Measurements from ENCODE around the gene TMEM253.

The TMEM253 gene

GRCh38 chr14:21106498-21107282, 5.8 kb downstream of the TMEM253 start:
- in situ Hi-C loops (cut with HindIII; ENCODE audit: low pct_ligation_motif_present, low sequenced_read_pairs) = no loop called here
- no peaks in the 10 kb centered on the region for H3K27me3 ChIP-seq (replicated peaks)
- peak; percentile 74 for DNase-seq
- no peak overlapping the region for H3K4me3 ChIP-seq (ENCODE audit: low read depth, low read length)
- no peaks in the 10 kb centered on the region for H3K36me3 ChIP-seq (replicated peaks)
- peak; percentile 95 for TF ChIP-seq CTCF (IDR thresholded peaks at IDR 0.05; ENCODE audit: low read depth, low read length, missing control alignments)
- H3K27ac ChIP-seq = peak overlapping the region; percentile 8

- Histone ChIP-seq H3K36me3 (replicated peaks) (no peaks in the 10 kb centered on the region), H3K4me3 (ENCODE audit: low read depth, low read length) (no peak overlapping the region), H3K27ac (peak overlapping the region; percentile 3), H3K27me3 (replicated peaks) (no peaks in the 10 kb centered on the region)
- in situ Hi-C loops (cut with HindIII; ENCODE audit: low pct_ligation_motif_present, low sequenced_read_pairs) = no loop called here
- TF ChIP-seq CTCF (IDR thresholded peaks at IDR 0.05; ENCODE audit: low read depth, low read length, missing control alignments) = no peak
- peak; percentile 38 for DNase-seq
Measured at GRCh38 chr14:21107283-21107800, 6.5 kb downstream of the TMEM253 start.

GRCh38 chr14:21108791-21109190, 7.9 kb downstream of the TMEM253 start:
- Histone ChIP-seq H3K4me3 (ENCODE audit: low read depth, low read length) (no peak overlapping the region), H3K36me3 (replicated peaks) (no peaks in the 10 kb centered on the region), H3K27me3 (replicated peaks) (no peaks in the 10 kb centered on the region), H3K27ac (no peak overlapping the region)
- DNase-seq = no peak
- TF ChIP-seq CTCF (IDR thresholded peaks at IDR 0.05; ENCODE audit: low read depth, low read length, missing control alignments) = no peak
- in situ Hi-C loops (cut with HindIII; ENCODE audit: low pct_ligation_motif_present, low sequenced_read_pairs) = no loop called here

- no peak for DNase-seq
- H3K27me3 ChIP-seq (replicated peaks) = no peaks in the 10 kb centered on the region
- H3K27ac ChIP-seq = no peak overlapping the region
- H3K36me3 ChIP-seq (replicated peaks) = no peaks in the 10 kb centered on the region
- TF ChIP-seq CTCF (IDR thresholded peaks at IDR 0.05; ENCODE audit: low read depth, low read length, missing control alignments) = no peak
- in situ Hi-C loops (cut with HindIII; ENCODE audit: low pct_ligation_motif_present, low sequenced_read_pairs) = no loop called here
- no peak overlapping the region for H3K4me3 ChIP-seq (ENCODE audit: low read depth, low read length)
Measured at GRCh38 chr14:21109377-21110138, 8.7 kb downstream of the TMEM253 start.

- TF ChIP-seq CTCF (IDR thresholded peaks at IDR 0.05; ENCODE audit: low read depth, low read length, missing control alignments) = no peak
- no peak for DNase-seq
- Histone ChIP-seq H3K36me3 (replicated peaks) (no peaks in the 10 kb centered on the region), H3K4me3 (ENCODE audit: low read depth, low read length) (no peak overlapping the region), H3K27ac (no peak overlapping the region), H3K27me3 (replicated peaks) (no peaks in the 10 kb centered on the region)
- in situ Hi-C loops (cut with HindIII; ENCODE audit: low pct_ligation_motif_present, low sequenced_read_pairs) = no loop called here
Measured at GRCh38 chr14:21112255-21112654, 11.4 kb downstream of the TMEM253 start.
